ENCODE results near the gene APBA3. TPM values are rescaled to one million over a fixed set of nuclear protein-coding genes. Genes with fewer than 3 reads are reported as not detected.
"Not testable (repeated sequence)": the region's sequence is repeated elsewhere in the genome, so short reads cannot be mapped to it uniquely, and the experiment has no call there.

Gene APBA3
- total RNA-seq, 1 donor from 2014 or later: 24.7 TPM

- no peak overlapping the region for H3K27ac Mint-ChIP-seq (ENCODE audit: unreplicated experiment)
- peaks cover 10% of the 10 kb centered on the region for H3K36me3 Mint-ChIP-seq (ENCODE audit: unreplicated experiment)
- H3K9me3 Mint-ChIP-seq (ENCODE audit: unreplicated experiment): no peaks in the 10 kb centered on the region
- H3K4me1 Mint-ChIP-seq (ENCODE audit: unreplicated experiment): no peaks in the 10 kb centered on the region
- TF ChIP-seq CTCF (IDR thresholded peaks at IDR 0.05): no peak
- no peak for DNase-seq (ENCODE audit: extremely low spot score, unreplicated experiment)
- no peaks in the 10 kb centered on the region for H3K27me3 Mint-ChIP-seq (ENCODE audit: unreplicated experiment)
- H3K4me3 Mint-ChIP-seq (ENCODE audit: unreplicated experiment): no peak overlapping the region
Observed at GRCh38 chr19:3769494-3769893, 8.0 kb upstream of the APBA3 start.

- H3K4me3 Mint-ChIP-seq (ENCODE audit: unreplicated experiment): no peak overlapping the region
- no peak for DNase-seq (ENCODE audit: extremely low spot score, unreplicated experiment)
- H3K9me3 Mint-ChIP-seq (ENCODE audit: unreplicated experiment): no peaks in the 10 kb centered on the region
- no peaks in the 10 kb centered on the region for H3K4me1 Mint-ChIP-seq (ENCODE audit: unreplicated experiment)
- no peak for TF ChIP-seq CTCF (IDR thresholded peaks at IDR 0.05)
- no peaks in the 10 kb centered on the region for H3K27me3 Mint-ChIP-seq (ENCODE audit: unreplicated experiment)
- H3K36me3 Mint-ChIP-seq (ENCODE audit: unreplicated experiment): peaks cover 10% of the 10 kb centered on the region
- no peak overlapping the region for H3K27ac Mint-ChIP-seq (ENCODE audit: unreplicated experiment)
Observed at GRCh38 chr19:3768748-3769099, 7.2 kb upstream of the APBA3 start.

GRCh38 chr19:3768015-3768747, 6.7 kb upstream of the APBA3 start:
- Mint-ChIP-seq H3K4me1 (ENCODE audit: unreplicated experiment) (peaks cover 2% of the 10 kb centered on the region), H3K27ac (ENCODE audit: unreplicated experiment) (no peak overlapping the region), H3K36me3 (ENCODE audit: unreplicated experiment) (peaks cover 10% of the 10 kb centered on the region), H3K27me3 (ENCODE audit: unreplicated experiment) (no peaks in the 10 kb centered on the region), H3K9me3 (ENCODE audit: unreplicated experiment) (no peaks in the 10 kb centered on the region), H3K4me3 (ENCODE audit: unreplicated experiment) (no peak overlapping the region)
- no peak for DNase-seq (ENCODE audit: extremely low spot score, unreplicated experiment)
- no peak for TF ChIP-seq CTCF (IDR thresholded peaks at IDR 0.05)

- Mint-ChIP-seq H3K9me3 (ENCODE audit: unreplicated experiment) (no peaks in the 10 kb centered on the region), H3K36me3 (ENCODE audit: unreplicated experiment) (peaks cover 10% of the 10 kb centered on the region), H3K27ac (ENCODE audit: unreplicated experiment) (no peak overlapping the region), H3K4me1 (ENCODE audit: unreplicated experiment) (peaks cover 9% of the 10 kb centered on the region), H3K4me3 (ENCODE audit: unreplicated experiment) (no peak overlapping the region), H3K27me3 (ENCODE audit: unreplicated experiment) (no peaks in the 10 kb centered on the region)
- DNase-seq (ENCODE audit: extremely low spot score, unreplicated experiment): no peak
- TF ChIP-seq CTCF (IDR thresholded peaks at IDR 0.05): no peak
Observed at GRCh38 chr19:3767050-3767449, 5.6 kb upstream of the APBA3 start.

GRCh38 chr19:3766520-3766919, 5.0 kb upstream of the APBA3 start:
- DNase-seq (ENCODE audit: extremely low spot score, unreplicated experiment): no peak
- Mint-ChIP-seq H3K27me3 (ENCODE audit: unreplicated experiment) (no peaks in the 10 kb centered on the region), H3K9me3 (ENCODE audit: unreplicated experiment) (no peaks in the 10 kb centered on the region), H3K4me3 (ENCODE audit: unreplicated experiment) (no peak overlapping the region), H3K36me3 (ENCODE audit: unreplicated experiment) (peaks cover 10% of the 10 kb centered on the region), H3K4me1 (ENCODE audit: unreplicated experiment) (peaks cover 14% of the 10 kb centered on the region), H3K27ac (ENCODE audit: unreplicated experiment) (no peak overlapping the region)
- no peak for TF ChIP-seq CTCF (IDR thresholded peaks at IDR 0.05)

- Mint-ChIP-seq H3K36me3 (ENCODE audit: unreplicated experiment) (peaks cover 10% of the 10 kb centered on the region), H3K4me1 (ENCODE audit: unreplicated experiment) (peaks cover 17% of the 10 kb centered on the region)
- H3K27ac Mint-ChIP-seq (ENCODE audit: unreplicated experiment); H3K27me3 Mint-ChIP-seq (ENCODE audit: unreplicated experiment); H3K9me3 Mint-ChIP-seq (ENCODE audit: unreplicated experiment); DNase-seq (ENCODE audit: extremely low spot score, unreplicated experiment); H3K4me3 Mint-ChIP-seq (ENCODE audit: unreplicated experiment): not testable (repeated sequence)
Observed at GRCh38 chr19:3765757-3766156, 4.3 kb upstream of the APBA3 start.
